Testis (tissue), 3 donors: ENCODE results near the gene KIF25. TPM values are rescaled to one million over a fixed set of nuclear protein-coding genes. Genes with fewer than 3 reads are reported as not detected.

Source experiments
- DNase-seq: peaks from one replicate; pipeline ENCODE4 v3.0.0-alpha.2; 2019
- H3K27ac ChIP-seq, 2 donors: fragments of 200-600 bp; sonication (generic); one replicate each; pipeline ENCODE4 v1.5.1; 2019
- H3K27me3 ChIP-seq: fragments of 200-600 bp; sonication (generic); one replicate; pipeline ENCODE4 v1.5.1; 2019
- H3K36me3 ChIP-seq: fragments of 200-600 bp; sonication (generic); one replicate; pipeline ENCODE4 v1.5.1; 2017; ENCODE audit warnings: low read depth; ENCODE audit errors: missing control alignments
- H3K4me1 ChIP-seq: fragments of 200-600 bp; sonication (generic); one replicate; pipeline ENCODE4 v1.5.1; 2019
- H3K4me3 ChIP-seq, 2 donors: fragments of 200-600 bp; sonication (generic); one replicate each; pipeline ENCODE4 v1.5.1; 2017 to 2019
- H3K9me3 ChIP-seq: fragments of 200-600 bp; sonication (generic); one replicate; pipeline ENCODE4 v1.5.1; 2017
- POLR2A ChIP-seq: fragments of 450-650 bp; IDR thresholded peaks from one replicate; pipeline ENCODE4 v1.6.1; 2017; ENCODE audit warnings: antibody characterized with exemption, mild to moderate bottlenecking, moderate library complexity
- WGBS, 2 donors: methylation state at CpG; one replicate each; pipeline ENCODE4 v1.1.5; 2018; 5-methylcytosine and 5-hydroxymethylcytosine counted together
- intact Hi-C: fragments of 100-400 bp; cut with DNase I; formaldehyde crosslinking; loops from one replicate; pipeline ENCODE4 v1.15.1; 2023; ENCODE audit warnings: low total_unique reads
- polyA plus RNA-seq: library from polyadenylated mRNA; stranded (reverse); fragments of 350-450 nt; fragmentation: Illumina TruSeq; extraction: RNeasy Lipid Tissue Mini Kit (QIAGEN cat#74804); gene quantifications from one replicate; pipeline ENCODE4 v1.2.3, GENCODE V29; 2014; ENCODE audit warnings: low read depth, low replicate concordance; ENCODE audit not compliant: insufficient read depth
- total RNA-seq, 2 donors: library from RNA; depleted of rRNA; stranded (reverse); fragments of >200 nt; gene quantifications; one replicate each; pipeline ENCODE4 v1.2.3, GENCODE V29; 2016
- TF ChIP-seq, protein P1 (sequence below), 3 experiments: fragments of 450-650 bp in 2 of 3; fragments of 200-600 bp in 1 of 3; sonication (generic) in 1 of 3; IDR thresholded peaks; one replicate each; pipeline ENCODE4 v1.5.1; 2016 to 2019; ENCODE audit warnings: antibody characterized with exemption in 3 of 3, mild to moderate bottlenecking in 2 of 3, moderate library complexity in 1 of 3

Gene KIF25
- total and polyA plus RNA-seq, 3 donors from 2014 or later = 1.1 to 5.0 (median 1.6) TPM

DNA sequence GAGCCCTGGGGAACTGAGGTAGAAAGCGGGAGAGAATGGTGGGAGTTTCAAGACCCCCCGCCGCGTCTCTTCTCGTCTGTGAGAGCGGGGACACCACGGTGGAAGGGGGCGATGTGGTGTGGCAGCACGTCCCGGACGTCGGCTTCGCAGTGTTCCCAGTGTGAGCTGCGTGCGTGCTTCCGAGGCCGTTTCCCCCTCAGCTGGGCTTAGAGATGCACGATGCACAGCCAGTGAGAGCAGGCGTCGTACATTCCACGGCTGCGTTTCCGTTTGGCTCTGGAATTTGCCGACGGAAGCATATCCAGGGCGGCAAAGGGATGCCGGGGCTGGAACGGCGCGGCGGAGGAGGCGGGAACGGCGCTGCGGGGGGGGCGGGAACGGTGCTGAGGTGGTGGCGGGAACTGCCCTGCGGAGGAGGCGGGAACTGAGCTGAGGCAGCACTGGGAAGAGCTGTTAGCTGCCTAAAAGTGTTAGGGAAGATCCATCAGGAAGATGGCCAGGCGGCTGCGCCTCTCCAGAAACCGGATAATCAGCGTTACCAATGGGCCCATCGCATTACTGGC is 37.7 kb downstream of the KIF25 start:
- no peaks in the 10 kb centered on the region for H3K27me3 ChIP-seq
- DNase-seq = peak; percentile 47
- H3K9me3 ChIP-seq = no peaks in the 10 kb centered on the region
- intact Hi-C loops = no loop called here
- H3K4me3 ChIP-seq = peak overlapping the region; percentile 26 to 27
- H3K36me3 ChIP-seq = no peaks in the 10 kb centered on the region
- no peak overlapping the region for H3K27ac ChIP-seq
- no peak for TF ChIP-seq POLR2A
- TF ChIP-seq, protein P1, sequence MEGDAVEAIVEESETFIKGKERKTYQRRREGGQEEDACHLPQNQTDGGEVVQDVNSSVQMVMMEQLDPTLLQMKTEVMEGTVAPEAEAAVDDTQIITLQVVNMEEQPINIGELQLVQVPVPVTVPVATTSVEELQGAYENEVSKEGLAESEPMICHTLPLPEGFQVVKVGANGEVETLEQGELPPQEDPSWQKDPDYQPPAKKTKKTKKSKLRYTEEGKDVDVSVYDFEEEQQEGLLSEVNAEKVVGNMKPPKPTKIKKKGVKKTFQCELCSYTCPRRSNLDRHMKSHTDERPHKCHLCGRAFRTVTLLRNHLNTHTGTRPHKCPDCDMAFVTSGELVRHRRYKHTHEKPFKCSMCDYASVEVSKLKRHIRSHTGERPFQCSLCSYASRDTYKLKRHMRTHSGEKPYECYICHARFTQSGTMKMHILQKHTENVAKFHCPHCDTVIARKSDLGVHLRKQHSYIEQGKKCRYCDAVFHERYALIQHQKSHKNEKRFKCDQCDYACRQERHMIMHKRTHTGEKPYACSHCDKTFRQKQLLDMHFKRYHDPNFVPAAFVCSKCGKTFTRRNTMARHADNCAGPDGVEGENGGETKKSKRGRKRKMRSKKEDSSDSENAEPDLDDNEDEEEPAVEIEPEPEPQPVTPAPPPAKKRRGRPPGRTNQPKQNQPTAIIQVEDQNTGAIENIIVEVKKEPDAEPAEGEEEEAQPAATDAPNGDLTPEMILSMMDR (IDR thresholded peaks at IDR 0.05) = no peak
- WGBS, 2 donors = 14 to 38% methylated on average over 24 to 44 of the region's 45 CpGs
- no peaks in the 10 kb centered on the region for H3K4me1 ChIP-seq

DNA sequence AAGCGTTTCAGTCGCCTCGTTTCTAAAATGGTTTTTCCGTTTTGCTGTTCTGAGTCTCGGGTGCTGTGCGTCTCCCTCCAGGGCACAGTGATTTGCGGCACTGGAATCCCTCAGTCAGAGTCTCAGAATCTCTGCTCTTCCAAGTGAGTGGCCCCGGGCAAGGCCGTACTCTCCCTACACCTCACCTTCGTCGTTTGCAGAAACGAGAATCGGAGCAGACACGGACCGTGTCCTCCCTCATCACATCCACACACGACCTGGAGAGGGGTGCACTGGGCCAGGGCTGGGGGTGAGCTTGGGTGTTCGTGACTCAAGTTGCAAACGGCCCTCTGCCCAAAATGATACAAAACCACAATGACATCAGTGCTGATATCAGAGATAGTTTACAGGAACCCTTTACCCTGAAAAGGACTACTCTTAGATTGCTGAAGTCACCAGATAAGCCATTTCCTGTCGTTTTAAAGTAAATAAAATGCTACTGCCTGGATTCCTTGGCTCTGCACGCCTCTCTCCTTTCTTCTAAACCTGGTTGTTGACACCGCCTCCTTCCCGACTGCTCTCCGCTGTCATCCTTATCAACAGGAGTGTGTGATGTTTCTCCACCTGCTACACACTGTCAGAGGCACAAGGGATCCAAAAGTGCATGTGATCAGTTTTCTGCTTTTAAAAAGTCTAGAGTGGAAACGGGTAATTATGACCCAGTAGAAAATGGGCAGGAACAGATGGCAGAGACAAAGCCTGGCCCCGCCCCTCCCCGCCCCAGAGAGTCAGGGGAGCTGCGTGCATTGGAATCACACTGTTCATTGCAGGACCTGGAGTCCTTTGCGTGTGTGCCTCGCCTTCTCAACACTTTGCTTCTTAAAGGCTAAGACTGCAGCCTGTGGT is 38.4 kb downstream of the KIF25 start:
- Histone ChIP-seq H3K4me3 (peak overlapping the region; percentile 26 to 27), H3K4me1 (no peaks in the 10 kb centered on the region), H3K36me3 (no peaks in the 10 kb centered on the region), H3K9me3 (no peaks in the 10 kb centered on the region), H3K27me3 (no peaks in the 10 kb centered on the region), H3K27ac (no peak overlapping the region)
- intact Hi-C loops = no loop called here
- TF ChIP-seq, protein P1 (IDR thresholded peaks at IDR 0.05) = no peak
- no peak for TF ChIP-seq POLR2A
- 36 to 60% methylated on average over 20 to 29 of the region's 29 CpGs for WGBS, 2 donors
- no peak for DNase-seq

- H3K9me3 ChIP-seq = no peaks in the 10 kb centered on the region
- no peaks in the 10 kb centered on the region for H3K4me1 ChIP-seq
- no peak for DNase-seq
- no peaks in the 10 kb centered on the region for H3K36me3 ChIP-seq
- no peaks in the 10 kb centered on the region for H3K27me3 ChIP-seq
- H3K27ac ChIP-seq = no peak overlapping the region
- no peak overlapping the region for H3K4me3 ChIP-seq
- WGBS, 2 donors = 74 to 86% methylated on average over 6 of the region's 6 CpGs
- TF ChIP-seq POLR2A = no peak
- TF ChIP-seq, protein P1 (IDR thresholded peaks at IDR 0.05) = no peak
- intact Hi-C loops = no loop called here
Measured at GRCh38 chr6:168037242-168037641, 39.8 kb downstream of the KIF25 start.

DNA sequence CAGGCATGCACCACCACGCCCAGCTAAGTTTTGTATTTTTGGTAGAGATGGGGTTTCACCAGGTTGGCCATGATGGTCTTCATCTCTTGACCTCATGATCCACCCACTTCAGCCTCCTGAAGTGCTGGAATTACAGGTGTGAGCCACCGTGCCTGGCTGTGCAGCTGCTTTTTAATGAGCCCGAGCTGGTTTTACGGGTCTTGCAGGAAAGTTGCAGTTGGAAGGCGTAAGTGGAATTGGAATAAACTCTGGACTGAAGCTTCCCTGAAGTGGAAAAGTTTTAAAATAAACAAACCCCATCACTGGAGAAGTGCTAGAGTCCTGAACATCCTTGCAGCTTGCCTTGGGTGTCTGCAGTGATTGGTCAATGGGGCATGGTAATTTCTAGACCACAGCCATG is 40.4 kb downstream of the KIF25 start:
- H3K36me3 ChIP-seq = no peaks in the 10 kb centered on the region
- DNase-seq = no peak
- no peak overlapping the region for H3K27ac ChIP-seq
- H3K4me1 ChIP-seq = no peaks in the 10 kb centered on the region
- 91 to 93% methylated on average over 5 of the region's 5 CpGs for WGBS, 2 donors
- H3K9me3 ChIP-seq = no peaks in the 10 kb centered on the region
- TF ChIP-seq, protein P1 (IDR thresholded peaks at IDR 0.05) = no peak
- no peak for TF ChIP-seq POLR2A
- intact Hi-C loops = no loop called here
- H3K27me3 ChIP-seq = no peaks in the 10 kb centered on the region
- H3K4me3 ChIP-seq = no peak overlapping the region
